Renal cortical epithelial cell (primary cell): ENCODE measurements around the gene NME7. TPM values are rescaled to one million over a fixed set of nuclear protein-coding genes. Genes with fewer than 3 reads are reported as not detected.
A peak's percentile ranks its signal among the peaks of the same experiment; 100 is the strongest.
"Not testable (repeated sequence)": the region's sequence is repeated elsewhere in the genome, so short reads cannot be mapped to it uniquely, and the experiment has no call there.

Experiments
- DNase-seq: peaks from one replicate; pipeline ENCODE4 v3.0.0-alpha.2; 2011; ENCODE audit warnings: low read depth
- total RNA-seq: library from RNA; depleted of rRNA; stranded (reverse); fragments of >200 nt; gene quantifications from 2 replicates; pipeline ENCODE4 v1.2.3, GENCODE V29; 2014

The NME7 gene
- total RNA-seq, 1 donor from 2014 or later: 41.7 TPM

DNA sequence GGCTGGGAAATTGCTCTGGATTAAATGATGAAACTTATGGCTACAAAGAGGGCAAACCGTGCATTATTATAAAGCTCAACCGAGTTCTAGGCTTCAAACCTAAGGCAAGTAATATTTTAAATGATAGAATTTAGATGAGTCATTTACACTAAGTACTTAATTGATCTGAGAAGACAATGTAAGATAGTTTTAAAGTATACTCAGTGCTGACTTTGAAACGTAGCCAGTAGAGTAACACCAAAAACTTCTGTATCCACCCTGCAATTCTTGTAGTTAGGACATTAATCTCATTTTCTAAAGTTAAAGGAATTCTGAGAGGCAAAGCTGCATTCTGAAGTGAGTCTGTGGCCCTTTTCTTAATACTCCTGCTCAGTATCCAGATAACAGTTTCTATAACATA is 240.3 kb downstream of the NME7 start:
- DNase-seq: no peak

DNA sequence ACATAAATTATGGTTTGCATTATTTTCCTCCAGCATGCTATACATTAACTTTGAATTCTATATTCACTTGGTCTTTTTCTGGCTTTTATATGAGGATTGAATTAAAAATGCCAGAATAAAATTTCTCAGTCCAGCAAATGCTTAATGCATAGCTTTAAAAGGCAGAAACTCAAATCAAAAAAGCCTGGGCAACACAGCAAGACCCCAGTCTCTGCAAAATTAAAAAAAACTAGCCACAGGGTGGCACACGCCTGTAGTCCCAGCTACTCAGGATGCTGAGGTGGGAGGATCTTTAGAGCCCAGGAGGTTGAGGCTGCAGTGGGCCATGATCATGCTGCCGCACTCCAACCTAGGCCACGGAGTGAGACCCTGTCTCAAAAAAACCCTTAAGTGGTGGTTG is 241.3 kb downstream of the NME7 start:
- no peak for DNase-seq

DNA sequence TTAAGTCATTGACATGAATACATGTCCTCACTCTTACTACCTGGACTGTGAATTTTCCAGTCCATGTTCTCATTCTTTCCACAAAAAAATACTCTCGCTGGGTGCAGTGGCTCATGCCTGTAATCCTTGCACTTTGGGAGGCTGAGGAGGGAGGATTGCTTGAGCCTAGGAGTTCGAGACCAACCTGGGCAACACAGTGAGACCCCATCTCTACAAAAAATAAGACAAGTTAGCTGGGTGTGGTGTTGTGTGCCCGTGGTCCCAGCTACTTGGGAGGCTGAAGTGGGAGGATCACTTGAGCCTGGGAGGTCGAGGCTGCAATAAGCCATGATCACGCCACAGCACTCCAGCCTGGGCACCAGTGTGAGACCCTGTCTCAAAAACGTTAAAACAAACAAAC is 242.0 kb downstream of the NME7 start:
- not testable (repeated sequence) for DNase-seq

DNA sequence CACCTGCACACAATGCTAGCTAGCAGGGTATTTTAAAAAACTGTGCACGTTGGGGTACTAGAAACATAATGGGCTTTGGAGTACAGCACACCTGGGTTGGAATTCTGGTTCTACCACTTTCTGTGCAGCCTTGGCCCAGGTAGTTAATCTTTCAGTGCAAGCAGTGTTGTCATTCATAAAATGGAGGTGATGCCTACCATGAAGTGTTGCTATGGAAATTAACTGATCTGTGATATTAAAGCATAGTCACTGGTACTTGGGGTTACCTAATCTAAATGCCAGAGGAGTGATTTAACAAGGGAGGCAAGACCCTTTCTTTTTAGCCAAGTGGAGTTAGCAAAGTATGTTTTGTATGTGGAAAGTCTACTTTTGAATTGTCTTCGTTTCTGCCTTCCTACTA is 243.1 kb downstream of the NME7 start:
- DNase-seq: no peak

DNA sequence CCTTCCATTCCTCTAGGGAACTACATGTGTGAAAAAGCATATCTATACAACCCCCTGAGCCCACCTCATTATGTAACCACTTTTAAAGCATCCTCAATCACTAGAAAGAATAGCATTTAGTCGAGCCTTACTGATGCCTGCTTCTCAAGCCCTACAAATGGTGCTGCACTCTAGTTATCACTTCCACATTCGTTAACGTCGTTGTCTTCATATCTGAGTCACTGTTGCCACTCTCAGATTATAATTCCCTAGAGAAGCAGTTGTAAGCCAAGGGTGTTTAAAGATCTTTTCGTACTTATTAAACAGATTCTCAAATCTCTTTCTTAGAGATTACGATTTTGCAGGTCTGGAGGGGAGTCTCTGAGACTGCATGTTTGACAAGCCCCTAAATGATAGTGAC is 244.6 kb downstream of the NME7 start:
- DNase-seq: no peak

DNA sequence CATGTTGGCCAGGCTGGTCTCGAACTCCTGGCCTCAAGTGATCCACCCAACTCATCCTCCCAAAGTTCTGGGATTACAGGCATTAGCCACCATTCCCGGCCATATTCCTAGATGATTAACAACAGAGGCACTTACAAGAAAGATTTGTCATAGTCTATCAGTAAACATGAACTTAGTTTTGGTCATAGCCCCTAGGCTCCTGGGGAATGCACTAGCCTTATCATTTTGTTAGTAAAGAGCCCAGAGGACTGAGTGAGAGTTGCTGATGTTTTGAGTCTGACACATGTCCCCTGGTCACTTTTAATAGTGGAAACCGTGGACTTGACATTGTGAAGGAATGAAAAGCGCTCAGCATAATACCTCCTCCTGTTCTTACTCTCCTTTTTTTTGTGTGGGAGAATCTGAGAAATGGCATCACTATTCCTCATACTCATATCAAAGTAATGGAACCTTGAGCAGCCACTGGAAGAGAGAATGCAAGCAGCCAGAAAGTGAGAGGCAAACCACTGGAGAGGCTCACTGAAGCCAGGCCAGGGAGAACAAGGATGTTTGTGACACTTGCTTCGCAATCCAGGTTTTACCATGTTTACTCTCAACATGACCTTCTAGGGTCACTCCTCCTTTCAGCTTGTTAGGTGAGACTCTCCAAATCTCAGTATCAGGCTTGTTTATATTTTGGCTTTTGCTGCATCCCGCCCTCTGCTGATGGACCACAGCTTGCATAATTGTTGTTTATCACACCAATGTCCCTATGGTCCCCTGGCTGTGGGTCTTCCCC is 246.3 kb downstream of the NME7 start:
- DNase-seq: no peak

DNA sequence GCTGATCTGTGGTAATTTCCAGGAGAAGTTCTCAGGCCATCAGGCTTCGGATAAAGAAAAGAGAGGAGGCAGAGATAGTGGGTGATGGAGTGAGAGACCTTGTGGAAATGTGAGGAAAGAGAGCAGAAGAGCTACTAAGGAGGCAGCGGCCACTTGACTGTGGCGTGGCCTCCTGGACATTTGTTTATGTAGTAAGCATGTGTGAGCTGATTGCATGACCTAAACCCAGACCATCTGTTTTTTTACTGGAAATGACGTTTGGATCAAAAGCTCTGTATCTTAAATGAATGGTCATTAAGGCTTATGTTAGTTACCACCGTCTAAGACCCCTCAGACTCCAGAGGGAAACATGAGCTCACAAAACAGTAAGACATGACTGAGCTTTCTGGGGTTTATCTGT is 247.5 kb downstream of the NME7 start:
- DNase-seq: no peak

DNA sequence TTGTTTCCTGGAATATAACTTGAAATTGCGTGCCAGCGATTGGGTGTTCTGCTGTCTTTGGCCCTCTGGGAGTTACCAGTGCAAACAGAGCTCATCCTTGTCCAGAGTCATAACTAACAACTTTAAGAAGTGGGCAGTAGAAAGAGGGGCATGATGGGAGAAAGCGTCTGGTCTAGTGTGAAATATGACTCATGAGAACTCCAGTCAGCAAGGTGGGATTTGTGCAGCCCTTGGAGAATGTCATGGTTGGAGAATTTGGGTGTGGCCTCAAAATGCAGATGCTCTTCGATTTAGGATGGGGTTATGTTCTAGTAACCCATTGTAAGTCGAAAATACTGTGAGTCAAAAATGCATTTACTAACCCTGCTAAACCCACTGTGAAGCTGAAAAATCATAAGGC is 248.2 kb downstream of the NME7 start:
- peak; percentile 79 for DNase-seq

DNA sequence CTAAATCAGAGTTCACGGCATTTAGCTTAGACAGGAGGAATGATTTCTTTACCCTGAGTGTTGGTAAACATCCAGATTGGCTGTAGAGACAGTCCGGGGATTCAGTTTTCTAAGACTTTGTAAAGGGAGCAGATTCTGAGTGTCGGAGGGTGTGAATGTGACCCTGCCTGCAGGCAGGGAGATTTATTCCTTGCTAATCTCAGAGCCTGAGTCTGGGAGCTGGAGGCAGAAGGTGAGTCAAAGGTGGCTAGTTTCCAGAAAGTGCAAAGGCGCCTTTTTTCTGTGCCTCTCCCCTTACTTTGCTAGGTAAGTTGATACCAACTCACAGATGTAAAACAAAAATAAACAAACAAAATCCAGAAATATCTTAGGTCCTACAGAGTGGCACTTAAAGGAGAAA is 249.4 kb downstream of the NME7 start:
- DNase-seq: no peak

DNA sequence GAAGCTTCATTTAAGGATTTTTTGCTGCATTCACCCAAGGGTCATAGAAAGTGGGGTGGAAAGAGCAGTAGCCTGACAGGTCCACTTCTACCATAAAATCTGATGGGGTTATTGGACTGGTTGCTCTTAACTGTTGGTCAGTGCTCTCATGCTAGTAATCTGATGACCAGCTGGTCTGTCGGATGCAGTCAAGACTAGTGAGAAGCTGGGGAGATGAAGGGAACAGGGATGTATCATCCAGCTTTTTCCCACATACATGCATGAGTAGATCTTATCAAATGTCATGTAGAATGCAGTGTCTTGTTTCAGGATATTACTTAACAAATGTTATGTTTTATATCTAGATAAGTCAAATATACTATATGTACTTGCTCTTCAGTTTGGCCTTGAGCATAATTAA is 250.0 kb downstream of the NME7 start:
- DNase-seq: peak; percentile 49

DNA sequence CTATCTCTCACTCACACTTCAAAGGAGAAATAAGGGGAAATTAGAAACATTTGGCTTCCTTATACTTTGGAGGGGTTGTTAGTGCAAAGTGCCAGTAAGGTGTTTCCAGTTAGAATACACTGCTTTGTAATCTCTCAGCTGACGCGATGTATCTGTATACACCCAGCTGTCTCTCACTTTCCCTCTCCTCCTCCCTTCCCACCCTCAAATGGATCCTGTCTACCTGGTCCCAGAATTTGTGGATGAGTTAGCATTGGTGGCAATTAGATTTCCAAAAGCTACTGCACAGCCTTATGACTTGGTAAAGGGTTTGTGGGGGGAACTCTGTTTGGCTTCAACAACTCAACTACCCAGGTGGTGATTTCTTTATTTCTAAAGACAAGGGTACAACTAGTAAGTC is 250.6 kb downstream of the NME7 start:
- DNase-seq: no peak

DNA sequence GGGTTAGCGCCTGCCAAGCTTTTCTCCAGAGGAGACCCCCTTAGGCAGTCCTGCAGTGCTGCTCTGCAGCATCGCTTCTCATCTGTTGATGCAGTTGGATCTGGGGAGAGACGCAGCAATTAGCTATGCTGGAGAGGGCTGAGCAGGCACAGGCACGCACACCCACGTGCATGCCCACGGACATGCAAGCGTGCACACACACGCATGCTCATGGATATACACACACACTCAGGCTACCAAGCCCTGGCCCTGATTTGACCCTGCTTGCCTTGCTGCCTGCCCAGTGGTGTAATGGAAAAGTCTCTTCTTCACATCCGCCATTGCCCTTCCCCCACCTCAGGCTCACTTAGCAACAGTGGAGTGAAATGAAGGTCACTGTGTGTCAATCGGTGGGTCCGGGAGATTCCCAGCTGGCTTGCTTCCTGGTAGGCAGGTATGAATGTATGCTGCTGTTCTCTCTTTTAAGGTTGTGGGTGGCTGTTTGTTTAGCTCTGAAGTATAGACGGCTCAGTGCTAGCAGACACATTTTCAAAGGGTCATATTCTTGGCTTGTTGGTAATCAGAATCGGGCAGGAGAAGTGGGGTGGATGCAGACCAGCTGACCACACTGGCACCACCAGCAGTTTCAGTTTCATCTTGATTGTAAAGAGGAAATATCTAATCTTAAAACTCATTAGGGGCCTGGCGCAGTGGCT is 251.6 kb downstream of the NME7 start:
- DNase-seq: peak; percentile 92

DNA sequence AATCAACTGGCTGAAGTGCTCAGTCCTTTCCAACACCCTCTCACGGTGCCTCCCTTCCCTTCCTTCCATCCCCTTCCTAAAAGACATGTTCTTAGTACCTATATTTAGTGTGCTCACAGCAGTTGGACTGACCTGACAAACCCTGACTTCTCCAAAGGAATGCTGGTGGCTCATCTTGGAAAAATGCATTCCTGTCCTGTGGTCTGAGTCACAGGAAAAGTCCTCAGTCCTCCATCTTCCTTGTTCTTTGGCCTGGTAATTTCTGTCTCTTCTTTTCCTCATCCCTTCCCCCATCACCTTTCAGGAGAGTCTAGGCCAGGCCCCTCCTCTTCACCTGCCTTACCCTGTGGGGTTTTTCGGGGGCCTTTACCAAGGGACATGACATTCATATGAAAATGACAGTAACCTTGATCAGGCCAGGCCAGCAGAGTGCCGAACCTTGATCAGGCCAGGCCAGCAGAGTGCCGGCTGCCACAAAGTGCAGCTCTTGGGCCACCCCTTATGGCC is 253.9 kb downstream of the NME7 start:
- peak; percentile 98 for DNase-seq

DNA sequence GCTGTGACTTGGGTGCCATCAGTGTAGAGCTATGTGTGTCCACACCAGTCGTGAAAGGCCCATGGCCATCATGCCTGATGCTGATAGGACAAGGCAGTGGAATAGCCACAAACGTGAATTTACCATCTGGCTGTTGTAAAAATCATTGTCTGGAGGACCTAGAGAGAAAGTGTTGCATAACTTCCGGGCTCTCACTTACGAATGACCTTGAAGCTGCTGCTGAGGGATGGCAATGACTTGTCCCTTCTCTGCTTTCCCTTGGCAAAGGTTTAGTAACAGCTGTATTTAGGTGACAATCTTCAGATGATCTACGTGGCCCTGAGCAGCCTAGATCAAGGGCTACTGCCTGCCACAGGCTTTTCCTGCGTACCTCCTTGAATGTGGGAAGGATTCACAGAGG is 255.4 kb downstream of the NME7 start:
- no peak for DNase-seq

DNA sequence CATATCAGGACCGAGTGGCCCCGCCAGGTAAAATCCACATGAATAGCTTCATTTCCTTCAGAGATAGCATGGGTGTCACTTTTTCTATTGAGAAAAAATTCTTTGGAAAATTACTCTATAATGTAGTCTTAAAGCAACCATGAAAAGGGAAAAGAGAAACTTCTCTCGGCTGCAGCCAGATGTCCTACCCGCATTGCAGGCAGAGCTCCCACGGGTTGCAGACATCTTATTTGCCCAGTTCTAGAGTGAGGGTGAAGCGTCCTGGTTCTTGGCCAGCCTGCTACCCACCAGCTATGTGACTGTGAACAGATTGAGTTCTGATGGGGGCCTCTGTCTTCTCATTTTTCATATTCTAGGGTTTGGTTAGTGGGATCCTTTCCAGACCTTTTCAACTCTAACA is 256.1 kb downstream of the NME7 start:
- DNase-seq: no peak

DNA sequence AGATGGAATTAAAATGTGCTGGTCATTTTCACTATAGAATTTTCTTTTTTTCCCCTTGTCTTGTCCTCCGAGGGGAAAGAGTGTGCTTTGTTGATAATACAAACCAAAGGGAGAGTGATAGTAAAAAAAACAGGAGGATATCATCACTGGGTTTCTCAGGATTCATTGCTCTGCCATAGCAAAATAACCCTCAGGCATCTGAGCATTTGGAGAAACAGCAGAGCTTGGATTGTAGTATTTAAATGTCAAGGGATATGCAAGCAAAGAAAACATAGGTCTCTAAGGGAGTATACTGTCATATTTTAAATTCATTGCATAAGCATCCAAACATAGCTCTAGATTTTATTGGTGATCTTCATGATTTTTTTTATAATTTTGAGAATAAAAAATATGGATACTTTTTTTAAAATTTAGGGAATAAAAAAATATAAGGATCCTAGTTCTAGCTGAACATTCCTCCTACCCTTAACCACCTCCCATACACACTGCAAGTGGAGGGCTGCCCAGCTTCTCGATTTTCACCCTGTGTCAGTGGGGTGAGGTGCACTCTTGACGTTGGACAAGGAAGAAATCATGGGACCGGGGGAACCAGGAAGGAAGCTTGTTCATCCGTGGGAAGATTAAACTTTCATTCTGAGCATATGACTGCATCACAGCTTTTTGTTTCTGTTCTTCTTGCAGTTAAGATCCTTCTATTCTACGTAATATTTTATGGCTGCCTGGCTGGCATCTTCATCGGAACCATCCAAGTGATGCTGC is 256.7 kb downstream of the NME7 start:
- peak; percentile 73 for DNase-seq

DNA sequence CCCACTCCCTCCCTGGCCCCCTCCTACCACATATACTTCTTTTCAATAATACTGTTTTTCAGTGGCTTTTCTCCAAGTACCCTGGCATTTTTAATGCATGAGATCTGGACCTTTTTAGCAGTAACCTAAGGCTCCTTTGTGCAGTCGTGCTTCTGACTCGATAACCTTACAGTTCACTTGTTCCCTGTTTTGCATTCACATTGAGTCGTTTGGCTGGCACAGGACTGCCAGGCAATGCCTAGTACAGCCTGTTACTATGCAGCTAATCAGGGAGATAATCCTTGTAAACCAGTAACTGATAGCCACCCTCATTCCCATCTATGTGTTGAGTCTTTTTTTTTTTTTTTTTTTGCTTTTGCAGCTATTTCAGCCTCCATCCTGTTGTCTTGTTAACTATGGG is 257.4 kb downstream of the NME7 start:
- no peak for DNase-seq

DNA sequence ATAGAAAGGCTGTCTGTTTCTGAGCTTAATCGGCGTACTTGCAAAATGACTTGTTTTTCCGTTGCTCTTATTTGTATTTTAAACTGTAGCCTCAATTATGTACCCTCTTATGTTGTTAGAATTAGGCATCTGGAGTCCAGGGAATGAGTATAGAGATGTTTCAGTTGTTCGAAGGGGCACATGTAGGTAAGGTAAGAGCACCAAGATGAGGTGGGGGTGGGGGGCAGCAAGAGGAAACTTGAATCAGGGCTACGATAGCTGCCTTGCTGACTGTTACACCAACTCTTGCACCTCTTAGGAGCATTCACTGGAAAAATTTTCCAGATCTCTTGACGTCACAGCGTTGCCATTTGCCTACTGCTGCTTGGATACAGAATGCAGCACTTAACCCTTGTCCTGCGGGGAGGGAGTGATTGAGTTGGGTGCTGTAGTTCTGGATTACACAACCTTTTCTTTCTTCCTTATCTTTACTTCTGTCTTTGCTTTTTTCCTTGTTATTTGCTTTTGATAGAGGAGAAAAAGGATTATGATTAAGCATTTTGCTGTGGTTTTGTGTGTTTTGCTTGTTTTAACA is 257.9 kb downstream of the NME7 start:
- peak; percentile 96 for DNase-seq

DNA sequence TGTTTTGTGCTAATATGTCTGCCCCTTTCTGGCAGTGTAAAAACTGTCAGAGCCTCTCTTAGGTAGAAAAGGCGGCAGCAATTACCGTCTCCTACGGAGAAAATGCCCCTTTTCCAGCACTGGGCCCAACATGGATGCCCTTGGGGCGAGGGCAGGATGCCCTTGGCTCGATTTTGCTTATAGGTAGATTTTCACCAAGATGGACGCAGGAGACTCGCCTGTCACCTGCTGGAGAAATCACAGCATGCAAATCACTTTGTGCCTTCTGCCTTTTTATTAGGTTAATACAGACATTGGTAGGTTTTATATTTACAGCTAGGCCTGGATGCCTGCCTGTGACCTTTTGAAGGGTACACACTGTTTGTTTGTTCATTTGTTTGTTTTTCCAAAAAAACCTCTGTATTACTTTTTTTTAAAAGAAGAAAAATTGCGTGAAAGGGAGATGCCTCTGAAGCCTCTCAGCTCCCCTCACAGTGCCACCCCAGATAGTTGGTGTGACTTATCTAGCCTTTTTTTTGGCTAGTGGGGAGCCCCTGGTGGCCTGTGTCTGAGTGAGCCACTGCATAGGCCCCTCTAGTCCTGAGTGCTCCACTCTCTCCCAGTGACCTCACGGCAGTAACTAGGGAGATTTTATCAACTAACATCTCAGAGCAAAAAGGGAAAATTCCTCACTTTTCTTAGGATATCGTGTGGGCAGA is 258.6 kb downstream of the NME7 start:
- DNase-seq: no peak

DNA sequence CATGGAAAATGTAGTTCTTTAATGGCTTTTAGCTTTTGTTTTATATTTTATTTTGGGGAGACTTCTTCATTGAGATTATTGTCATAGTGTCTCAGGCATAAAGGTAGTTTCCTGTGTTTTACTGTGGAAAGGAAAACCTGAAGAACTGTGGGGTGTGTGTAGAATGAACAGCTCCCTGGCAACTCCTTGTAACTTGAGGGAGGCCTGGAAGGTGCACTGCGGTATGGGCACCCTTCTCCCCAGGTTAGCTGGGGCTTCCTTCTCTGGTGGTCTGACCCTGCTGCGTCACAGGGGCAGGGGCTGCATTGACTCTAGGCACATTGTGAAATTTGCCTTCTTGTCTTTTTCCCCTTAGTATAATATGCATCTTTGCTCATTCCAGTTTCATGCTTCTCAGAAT is 259.4 kb downstream of the NME7 start:
- no peak for DNase-seq

DNA sequence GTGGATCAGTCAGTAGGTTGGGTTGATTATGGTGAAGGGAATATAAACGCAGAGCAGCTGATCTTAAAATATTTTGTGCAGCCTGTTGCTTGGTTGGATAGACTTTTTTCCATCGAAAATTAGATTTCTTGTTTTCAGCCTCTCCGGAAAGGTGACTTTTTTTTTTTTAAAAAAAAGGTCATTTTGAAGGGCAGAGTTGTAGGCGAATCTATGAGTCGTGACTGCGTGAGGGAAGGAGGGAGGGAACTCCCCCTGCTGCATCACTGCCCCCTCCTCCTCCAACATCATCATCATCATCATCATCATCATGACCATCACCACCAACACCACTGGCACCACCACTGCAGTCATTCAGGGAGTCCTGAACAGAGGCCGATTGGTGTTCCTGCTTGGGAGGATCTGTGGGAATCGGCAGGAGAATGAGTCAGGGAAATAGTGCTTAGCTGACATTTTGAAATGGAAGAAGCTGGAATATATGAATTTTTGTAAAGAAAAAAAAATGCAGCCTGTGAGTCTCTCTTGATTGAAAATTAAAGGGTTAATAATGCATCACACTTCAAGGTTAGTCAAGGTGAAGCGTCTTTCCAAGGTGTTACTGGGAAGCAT is 259.9 kb downstream of the NME7 start:
- no peak for DNase-seq
